HL-60 (cell line): Measurements from ENCODE around the gene AK5.

Source experiments
- GABPA ChIP-seq: IDR thresholded peaks from 2 replicates; pipeline ENCODE4 v1.6.1; 2012; ENCODE audit warnings: low read depth
- POLR2AphosphoS5 ChIP-seq: IDR thresholded peaks from 2 replicates; pipeline ENCODE4 v1.6.1; 2012; ENCODE audit warnings: low read depth
- REST ChIP-seq: IDR thresholded peaks from 2 replicates; pipeline ENCODE4 v1.6.1; 2012; ENCODE audit warnings: low read depth; ENCODE audit not compliant: insufficient replicate concordance
- TF ChIP-seq, protein P1 (sequence below): IDR thresholded peaks from one replicate; pipeline ENCODE4 v1.5.1; 2011; ENCODE audit warnings: low read length, control low read depth, inconsistent platforms; ENCODE audit not compliant: insufficient read depth

DNA sequence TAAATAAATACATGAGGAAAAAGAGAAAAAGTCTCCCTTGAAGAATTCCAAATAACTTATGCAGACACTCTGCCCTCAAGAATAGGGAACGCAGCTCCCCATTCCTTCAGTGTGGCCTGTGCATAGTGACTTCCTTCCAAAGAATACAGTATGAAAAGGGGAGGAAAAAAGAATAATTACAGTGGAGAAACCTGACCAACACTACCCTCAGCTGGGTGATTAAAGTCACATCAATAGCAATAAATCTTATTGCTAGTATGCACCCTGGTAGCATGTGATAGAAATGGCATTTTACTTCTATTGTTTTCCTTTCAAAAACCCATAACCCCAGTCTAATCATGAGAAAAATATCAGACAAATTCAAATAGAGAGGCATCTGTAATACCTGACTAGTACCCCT is 315.5 kb downstream of the AK5 start:
- TF ChIP-seq, protein P1, sequence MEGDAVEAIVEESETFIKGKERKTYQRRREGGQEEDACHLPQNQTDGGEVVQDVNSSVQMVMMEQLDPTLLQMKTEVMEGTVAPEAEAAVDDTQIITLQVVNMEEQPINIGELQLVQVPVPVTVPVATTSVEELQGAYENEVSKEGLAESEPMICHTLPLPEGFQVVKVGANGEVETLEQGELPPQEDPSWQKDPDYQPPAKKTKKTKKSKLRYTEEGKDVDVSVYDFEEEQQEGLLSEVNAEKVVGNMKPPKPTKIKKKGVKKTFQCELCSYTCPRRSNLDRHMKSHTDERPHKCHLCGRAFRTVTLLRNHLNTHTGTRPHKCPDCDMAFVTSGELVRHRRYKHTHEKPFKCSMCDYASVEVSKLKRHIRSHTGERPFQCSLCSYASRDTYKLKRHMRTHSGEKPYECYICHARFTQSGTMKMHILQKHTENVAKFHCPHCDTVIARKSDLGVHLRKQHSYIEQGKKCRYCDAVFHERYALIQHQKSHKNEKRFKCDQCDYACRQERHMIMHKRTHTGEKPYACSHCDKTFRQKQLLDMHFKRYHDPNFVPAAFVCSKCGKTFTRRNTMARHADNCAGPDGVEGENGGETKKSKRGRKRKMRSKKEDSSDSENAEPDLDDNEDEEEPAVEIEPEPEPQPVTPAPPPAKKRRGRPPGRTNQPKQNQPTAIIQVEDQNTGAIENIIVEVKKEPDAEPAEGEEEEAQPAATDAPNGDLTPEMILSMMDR, result no peak
- TF ChIP-seq GABPA (no peak), REST (no peak), POLR2AphosphoS5 (no peak)
